Activated CD4-positive, alpha-beta T cell treated with anti-CD3 and anti-CD28 coated beads for 36 hours (primary cell): Measurements from ENCODE around the gene ARID5A. TPM values are rescaled to one million over a fixed set of nuclear protein-coding genes. Genes with fewer than 3 reads are reported as not detected.
"Not testable (repeated sequence)": the region's sequence is repeated elsewhere in the genome, so short reads cannot be mapped to it uniquely, and the experiment has no call there.

ENCODE experiments used
- ATAC-seq: fragments of 200-7000 bp; cut with Tn5 transposase; one replicate; pipeline ENCODE4 v1.10.0; 2021; ENCODE audit warnings: mild to moderate bottlenecking, moderate library complexity
- CTCF ChIA-PET: fragments of 350-600 bp; sonication (Branson Sonifier 250); formaldehyde crosslinking; loops from one replicate; lab custom pipeline; 2021; ENCODE audit warnings: antibody characterized with exemption; lab: Charles Lee
- POLR2A ChIA-PET: fragments of 350-600 bp; sonication (Branson Sonifier 250); formaldehyde crosslinking; loops from one replicate; lab custom pipeline; 2021; ENCODE audit warnings: antibody characterized with exemption, inconsistent platforms; lab: Charles Lee
- DNase-seq: peaks from one replicate; pipeline ENCODE4 v3.0.0-alpha.2; 2020
- H3K27ac Mint-ChIP-seq: one replicate; pipeline ENCODE4 v1.8.0; 2021; ENCODE audit warnings: mixed read lengths
- H3K27me3 Mint-ChIP-seq: one replicate; pipeline ENCODE4 v1.8.0; 2021; ENCODE audit warnings: mixed read lengths
- H3K36me3 Mint-ChIP-seq: one replicate; pipeline ENCODE4 v1.8.0; 2021; ENCODE audit warnings: low read depth, mixed read lengths
- H3K4me1 Mint-ChIP-seq: one replicate; pipeline ENCODE4 v1.8.0; 2021; ENCODE audit warnings: mixed read lengths
- H3K4me3 Mint-ChIP-seq: one replicate; pipeline ENCODE4 v1.8.0; 2021; ENCODE audit warnings: mild to moderate bottlenecking, moderate library complexity, mixed read lengths
- H3K9me3 Mint-ChIP-seq: one replicate; pipeline ENCODE4 v1.8.0; 2021; ENCODE audit warnings: low read depth, mixed read lengths
- intact Hi-C, 2 experiments: fragments of 100-400 bp; cut with DNase I in 1 of 2; cut with micrococcal nuclease in 1 of 2; formaldehyde crosslinking; loops; one replicate each; pipeline versions ENCODE4 v1.14.2 to v1.15.1; 2022 to 2024; cut with DNase I, micrococcal nuclease
- total RNA-seq, 2 experiments: library from RNA; stranded (reverse); gene quantifications; one replicate each; pipeline ENCODE4 v1.2.3, GENCODE V29; 2021

The ARID5A gene, protein sequence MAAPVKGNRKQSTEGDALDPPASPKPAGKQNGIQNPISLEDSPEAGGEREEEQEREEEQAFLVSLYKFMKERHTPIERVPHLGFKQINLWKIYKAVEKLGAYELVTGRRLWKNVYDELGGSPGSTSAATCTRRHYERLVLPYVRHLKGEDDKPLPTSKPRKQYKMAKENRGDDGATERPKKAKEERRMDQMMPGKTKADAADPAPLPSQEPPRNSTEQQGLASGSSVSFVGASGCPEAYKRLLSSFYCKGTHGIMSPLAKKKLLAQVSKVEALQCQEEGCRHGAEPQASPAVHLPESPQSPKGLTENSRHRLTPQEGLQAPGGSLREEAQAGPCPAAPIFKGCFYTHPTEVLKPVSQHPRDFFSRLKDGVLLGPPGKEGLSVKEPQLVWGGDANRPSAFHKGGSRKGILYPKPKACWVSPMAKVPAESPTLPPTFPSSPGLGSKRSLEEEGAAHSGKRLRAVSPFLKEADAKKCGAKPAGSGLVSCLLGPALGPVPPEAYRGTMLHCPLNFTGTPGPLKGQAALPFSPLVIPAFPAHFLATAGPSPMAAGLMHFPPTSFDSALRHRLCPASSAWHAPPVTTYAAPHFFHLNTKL
- total RNA-seq = 100 to 1,000 TPM; 179 to 191 TPM

DNA sequence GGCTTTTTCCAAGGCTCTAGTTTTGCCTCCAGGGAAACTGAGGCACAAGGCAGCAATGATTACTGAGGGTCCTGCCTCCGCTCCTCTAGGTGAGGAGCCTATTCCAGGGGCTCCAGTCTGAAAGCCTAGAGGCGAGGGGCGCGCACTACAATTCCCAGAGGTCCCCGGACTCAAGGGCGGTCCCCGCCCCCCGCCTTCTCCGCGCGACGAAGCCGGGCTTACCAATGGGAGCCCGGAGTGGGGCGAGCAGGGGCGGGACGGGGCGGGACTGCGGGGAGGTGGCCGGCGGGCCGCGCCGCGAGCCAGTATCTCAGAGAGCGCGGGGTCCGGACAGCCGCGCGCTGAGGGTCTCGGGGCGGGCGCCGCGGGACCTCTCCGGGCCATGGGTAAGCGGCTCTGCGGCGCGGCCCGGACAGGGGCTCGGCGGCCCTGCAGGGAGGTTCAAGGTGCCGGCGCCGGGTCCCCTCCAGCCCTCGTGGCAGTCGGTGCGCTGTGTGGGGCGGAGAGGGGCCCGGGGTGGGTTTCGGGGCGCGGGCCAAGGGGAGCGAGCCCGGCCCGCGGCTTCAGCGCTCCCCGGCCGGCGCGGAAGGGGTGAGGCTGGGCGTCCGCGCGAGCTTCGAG is at the start of gene ARID5A:
TSS of gene ARID5A (plus strand) at position 308 of the 621 bp plus-strand sequence. CDS start at position 383, 75 bp downstream.
- intact Hi-C loops = loop anchor here (1.0 to 10.0 kb wide), 13 partner anchors 8 to 1928 kb away; partner anchors contain the start of genes LMAN2L (in 2 of the 2), ACTR1B (in 1 of the 2), ANKRD36 (in 1 of the 2) and CIAO1 (in 1 of the 2)
- DNase-seq (peak; percentile 97), ATAC-seq (peak; percentile 66)
- no peaks in the 10 kb centered on the region for H3K27me3 Mint-ChIP-seq
- peak within 1 kb of the TSS; percentile 90 for H3K27ac Mint-ChIP-seq
- CTCF ChIA-PET = interaction anchor here (0.6 to 9.2 kb wide), 5 partner anchors 9 to 1004 kb away, joined by 3 to 95 read pairs (median 10); no protein-coding TSS in a partner anchor
- POLR2A ChIA-PET = interaction anchor here (0.6 to 6.0 kb wide), 5 partner anchors 8 to 270 kb away, joined by 3 to 144 read pairs (median 7); no protein-coding TSS in a partner anchor
- H3K9me3 Mint-ChIP-seq = no peaks in the 10 kb centered on the region
- peaks cover 45% of the 10 kb centered on the region for H3K36me3 Mint-ChIP-seq
- H3K4me3 Mint-ChIP-seq = peak within 1 kb of the TSS; percentile 97
- H3K4me1 Mint-ChIP-seq = peaks cover 64% of the 10 kb centered on the region

DNA sequence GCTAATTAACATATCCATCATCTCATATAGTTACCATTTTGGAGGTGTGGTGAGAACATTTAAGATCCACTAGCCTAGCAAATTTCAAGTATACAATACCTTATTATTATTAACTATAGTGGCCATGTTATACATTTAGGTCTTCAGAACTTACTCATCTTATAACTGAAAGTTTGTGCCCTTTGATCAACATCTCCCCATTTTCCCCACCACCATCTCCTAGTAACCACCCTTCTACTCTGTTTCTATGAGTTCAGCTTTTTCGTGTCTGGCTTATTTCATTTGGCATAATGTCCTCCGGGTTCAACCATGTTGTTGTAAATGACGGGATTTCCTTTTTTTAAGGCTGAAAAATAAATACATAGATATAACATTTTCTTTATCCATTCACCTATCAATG is 47.3 kb upstream of the ARID5A start:
- ChIA-PET POLR2A (no interaction called here), CTCF (interaction anchor here (0.6 to 2.2 kb wide), 4 partner anchors 20 to 82 kb away, joined by 3 to 12 read pairs (median 6); no protein-coding TSS in a partner anchor)
- Mint-ChIP-seq H3K27me3 (no peaks in the 10 kb centered on the region), H3K4me3 (no peak overlapping the region), H3K36me3 (peaks cover 7% of the 10 kb centered on the region), H3K27ac (peak overlapping the region; percentile 29), H3K4me1 (peaks cover 56% of the 10 kb centered on the region), H3K9me3 (peaks cover 1% of the 10 kb centered on the region)
- intact Hi-C loops = loop anchor here in 1 of 2 experiments (5.0 kb wide), 2 partner anchors 327 to 342 kb away; partner anchors contain the start of gene DUSP2
- DNase-seq (no peak), ATAC-seq (no peak)

DNA sequence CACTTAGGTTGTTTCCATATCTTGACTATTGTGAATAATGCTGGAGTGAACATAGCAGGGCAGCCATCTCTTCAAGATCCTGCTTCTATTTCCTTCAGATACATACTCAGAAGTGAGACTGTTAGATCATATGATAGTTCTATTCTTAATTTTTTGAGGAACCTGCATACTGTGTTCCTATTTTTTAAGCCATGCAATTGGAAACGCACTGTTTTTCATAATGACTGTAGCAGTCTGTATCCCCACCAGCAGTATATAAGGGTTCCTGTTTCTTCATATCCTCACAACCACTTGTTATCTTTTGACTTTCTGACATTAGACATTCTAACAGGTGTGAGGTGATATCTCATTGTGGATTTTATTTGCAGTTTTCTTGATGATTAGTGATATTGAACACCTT is 46.9 kb upstream of the ARID5A start:
- intact Hi-C loops = loop anchor here in 1 of 2 experiments (5.0 kb wide), 2 partner anchors 327 to 342 kb away; partner anchors contain the start of gene DUSP2
- DNase-seq = no peak
- peaks cover 52% of the 10 kb centered on the region for H3K4me1 Mint-ChIP-seq
- ChIA-PET POLR2A (no interaction called here), CTCF (interaction anchor here (0.6 to 2.2 kb wide), 4 partner anchors 20 to 82 kb away, joined by 3 to 12 read pairs (median 6); no protein-coding TSS in a partner anchor)
- ATAC-seq = no peak
- peaks cover 7% of the 10 kb centered on the region for H3K36me3 Mint-ChIP-seq
- H3K9me3 Mint-ChIP-seq = peaks cover 1% of the 10 kb centered on the region
- H3K27ac Mint-ChIP-seq = no peak overlapping the region
- H3K27me3 Mint-ChIP-seq = no peaks in the 10 kb centered on the region
- H3K4me3 Mint-ChIP-seq = no peak overlapping the region

GRCh38 chr2:96491860-96492497 is 44.6 kb upstream of the ARID5A start:
- DNase-seq (peak; percentile 36), ATAC-seq (peak; percentile 64)
- no peak overlapping the region for H3K4me3 Mint-ChIP-seq
- H3K9me3 Mint-ChIP-seq = peaks cover 5% of the 10 kb centered on the region
- H3K36me3 Mint-ChIP-seq = peaks cover 6% of the 10 kb centered on the region
- CTCF ChIA-PET = interaction anchor here (1.0 to 3.5 kb wide), 4 partner anchors 9 to 85 kb away, joined by 3 to 12 read pairs (median 4); no protein-coding TSS in a partner anchor
- H3K27me3 Mint-ChIP-seq = no peaks in the 10 kb centered on the region
- POLR2A ChIA-PET = no interaction called here
- H3K4me1 Mint-ChIP-seq = peaks cover 37% of the 10 kb centered on the region
- intact Hi-C loops = no loop called here
- H3K27ac Mint-ChIP-seq = peak overlapping the region; percentile 80

GRCh38 chr2:96493072-96493471 is 43.5 kb upstream of the ARID5A start:
- no peak for DNase-seq
- intact Hi-C loops = no loop called here

DNA sequence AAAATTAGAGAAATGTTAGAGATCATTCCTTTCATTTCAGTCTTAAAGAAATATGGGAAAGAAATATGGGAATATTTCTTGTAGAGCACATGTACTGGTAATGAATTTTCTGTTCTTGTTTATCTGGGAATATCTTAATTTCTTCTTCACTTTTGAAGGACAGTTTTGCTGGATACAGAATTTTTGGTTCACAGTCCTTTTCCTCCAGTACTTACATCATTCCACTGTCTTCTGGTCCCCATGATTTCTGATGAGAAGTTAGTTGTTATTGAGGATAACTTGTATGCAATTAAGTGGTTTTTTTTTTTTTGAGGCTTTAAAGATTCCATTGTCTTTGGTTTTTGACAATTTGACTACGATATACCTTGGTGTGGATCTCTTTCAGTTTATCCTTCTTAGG is 42.4 kb upstream of the ARID5A start:
- H3K4me1 Mint-ChIP-seq = peaks cover 29% of the 10 kb centered on the region

More at GRCh38 chr2:96493072-96493471, 43.5 kb upstream of the ARID5A start:
- CTCF ChIA-PET = interaction anchor here (0.7 to 3.5 kb wide), 5 partner anchors 10 to 62 kb away, joined by 3 to 12 read pairs (median 3); no protein-coding TSS in a partner anchor
- ATAC-seq = no peak
- POLR2A ChIA-PET = no interaction called here
- H3K4me1 Mint-ChIP-seq = peaks cover 33% of the 10 kb centered on the region
- H3K36me3 Mint-ChIP-seq = peaks cover 2% of the 10 kb centered on the region
- no peak overlapping the region for H3K4me3 Mint-ChIP-seq
- no peaks in the 10 kb centered on the region for H3K27me3 Mint-ChIP-seq
- H3K27ac Mint-ChIP-seq = no peak overlapping the region
- peaks cover 5% of the 10 kb centered on the region for H3K9me3 Mint-ChIP-seq

GRCh38 chr2:96495982-96496629 is 40.4 kb upstream of the ARID5A start:
- POLR2A ChIA-PET = no interaction called here
- Mint-ChIP-seq H3K27me3 (no peaks in the 10 kb centered on the region), H3K9me3 (peaks cover 5% of the 10 kb centered on the region), H3K4me1 (peaks cover 21% of the 10 kb centered on the region), H3K36me3 (peaks cover 2% of the 10 kb centered on the region), H3K27ac (no peak overlapping the region), H3K4me3 (no peak overlapping the region)
- CTCF ChIA-PET = interaction anchor here (0.7 to 3.2 kb wide), 5 partner anchors 8 to 152 kb away, joined by 3 to 12 read pairs (median 7); partner anchors contain the start of gene NEURL3
- DNase-seq = no peak
- no peak for ATAC-seq
- intact Hi-C loops = loop anchor here in 1 of 2 experiments (5.0 kb wide), 1 partner anchor 44 kb away; no protein-coding TSS in a partner anchor

More for the DNA sequence above, 42.4 kb upstream of the ARID5A start:
- intact Hi-C loops = no loop called here
- no peak for DNase-seq
- POLR2A ChIA-PET = no interaction called here
- Mint-ChIP-seq H3K4me3 (no peak overlapping the region), H3K36me3 (peaks cover 2% of the 10 kb centered on the region), H3K27me3 (no peaks in the 10 kb centered on the region), H3K9me3 (peaks cover 5% of the 10 kb centered on the region), H3K27ac (no peak overlapping the region)
- no peak for ATAC-seq
- CTCF ChIA-PET = interaction anchor here (0.7 to 3.2 kb wide), 4 partner anchors 9 to 97 kb away, joined by 3 to 12 read pairs (median 4); no protein-coding TSS in a partner anchor

GRCh38 chr2:96498021-96498431 is 38.5 kb upstream of the ARID5A start:
- DNase-seq = no peak
- Mint-ChIP-seq H3K4me3 (no peak overlapping the region), H3K9me3 (peaks cover 5% of the 10 kb centered on the region), H3K4me1 (peaks cover 22% of the 10 kb centered on the region), H3K36me3 (peaks cover 2% of the 10 kb centered on the region), H3K27me3 (no peaks in the 10 kb centered on the region), H3K27ac (no peak overlapping the region)
- intact Hi-C loops = loop anchor here in 1 of 2 experiments (5.0 kb wide), 1 partner anchor 46 kb away; no protein-coding TSS in a partner anchor
- ChIA-PET POLR2A (no interaction called here), CTCF (no interaction called here)
- ATAC-seq = no peak

DNA sequence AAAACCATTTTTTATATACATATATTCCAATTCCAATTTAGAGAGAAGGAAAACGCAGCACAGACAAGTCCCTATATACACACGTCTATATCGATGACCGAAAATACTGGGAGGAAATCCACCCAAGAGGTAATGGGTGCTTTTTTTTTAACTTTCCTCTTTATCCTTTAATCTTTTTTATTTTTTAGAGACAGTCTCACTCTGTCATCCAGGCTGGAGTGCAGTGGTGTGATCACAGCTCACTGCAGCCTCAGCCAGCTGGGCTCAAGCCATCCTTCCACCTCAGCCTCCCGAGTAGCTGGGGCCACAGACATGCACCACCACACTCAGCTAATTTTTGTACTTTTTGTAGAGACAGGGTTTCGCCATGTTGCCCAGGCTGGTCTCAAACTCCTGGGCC is 37.9 kb upstream of the ARID5A start:
- CTCF ChIA-PET, ATAC-seq, POLR2A ChIA-PET, H3K36me3 Mint-ChIP-seq, H3K27ac Mint-ChIP-seq, H3K27me3 Mint-ChIP-seq, DNase-seq, H3K4me3 Mint-ChIP-seq, H3K9me3 Mint-ChIP-seq: not testable (repeated sequence)
- H3K4me1 Mint-ChIP-seq = peaks cover 22% of the 10 kb centered on the region
- intact Hi-C loops = loop anchor here in 1 of 2 experiments (5.0 kb wide), 1 partner anchor 46 kb away; no protein-coding TSS in a partner anchor
